Epithelial cell of proximal tubule (primary cell): ENCODE measurements around the gene PLCL1. TPM values are rescaled to one million over a fixed set of nuclear protein-coding genes. Genes with fewer than 3 reads are reported as not detected.

Experiments
- DNase-seq: peaks from one replicate; pipeline ENCODE4 v3.0.0-alpha.2; 2011; ENCODE audit warnings: low read depth
- H3K4me3 ChIP-seq: 2 replicates; pipeline ENCODE4 v1.5.1; 2011; ENCODE audit warnings: low read depth, mild to moderate bottlenecking, low read length
- CTCF ChIP-seq: conservative IDR thresholded peaks from 2 replicates; pipeline ENCODE4 v1.5.1; 2012; ENCODE audit warnings: low read depth, mild to moderate bottlenecking, low read length
- total RNA-seq: library from RNA; depleted of rRNA; stranded (reverse); fragments of >200 nt; gene quantifications from 2 replicates; pipeline ENCODE4 v1.2.3, GENCODE V29; 2015

The PLCL1 gene
- total RNA-seq, 1 donor from 2014 or later: not detected

GRCh38 chr2:197920088-197920487 lies 115.7 kb downstream of the PLCL1 start:
- TF ChIP-seq CTCF: no peak
- no peak for DNase-seq
- H3K4me3 ChIP-seq: no peak overlapping the region

- no peak for TF ChIP-seq CTCF
- H3K4me3 ChIP-seq: no peak overlapping the region
- no peak for DNase-seq
These were observed 116.3 kb downstream of the PLCL1 start for GRCh38 chr2:197920592-197921201.

- DNase-seq: no peak
These were observed 120.1 kb downstream of the PLCL1 start for GRCh38 chr2:197924483-197924882.

GRCh38 chr2:197925204-197925603 lies 120.8 kb downstream of the PLCL1 start:
- no peak for TF ChIP-seq CTCF
- DNase-seq: no peak
- no peak overlapping the region for H3K4me3 ChIP-seq

More at GRCh38 chr2:197924483-197924882, 120.1 kb downstream of the PLCL1 start:
- H3K4me3 ChIP-seq: no peak overlapping the region
- TF ChIP-seq CTCF: no peak

- no peak for DNase-seq
- H3K4me3 ChIP-seq: no peak overlapping the region
- no peak for TF ChIP-seq CTCF
These were observed 121.6 kb downstream of the PLCL1 start for GRCh38 chr2:197925976-197926375.

- H3K4me3 ChIP-seq: no peak overlapping the region
- TF ChIP-seq CTCF: no peak
- no peak for DNase-seq
These were observed 122.3 kb downstream of the PLCL1 start for GRCh38 chr2:197926673-197927072.

- H3K4me3 ChIP-seq: no peak overlapping the region
- no peak for DNase-seq
- no peak for TF ChIP-seq CTCF
These were observed 123.6 kb downstream of the PLCL1 start for GRCh38 chr2:197927994-197928393.
